ENCODE results near the gene OTX2.

OTX2 gene

DNA sequence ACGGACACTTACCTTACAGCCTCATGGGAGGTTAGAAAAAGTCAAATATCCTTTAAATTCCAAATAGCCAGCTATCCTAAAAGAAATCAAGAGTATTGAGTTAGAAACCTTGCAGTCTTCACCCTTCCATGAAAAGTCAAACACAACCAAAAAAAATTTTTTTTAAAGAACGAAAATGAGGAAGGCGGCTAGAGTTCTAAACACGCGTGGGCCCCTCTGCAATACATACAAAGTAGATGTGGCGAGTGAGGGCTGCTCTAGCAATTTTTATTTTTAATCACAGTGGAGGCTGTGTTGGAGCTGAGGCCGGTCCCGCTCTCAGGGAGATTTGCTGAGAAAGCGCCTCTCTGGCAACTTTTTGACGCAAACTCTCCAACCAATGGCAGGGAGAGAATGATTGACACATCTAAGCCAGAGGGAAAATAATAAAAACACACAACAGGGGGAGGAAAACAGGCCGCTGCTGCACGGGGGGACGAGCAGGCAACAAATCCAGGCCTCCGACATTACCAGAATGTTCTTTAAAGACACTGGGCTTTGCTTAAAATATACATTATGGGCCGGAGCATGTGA, at the start of gene OTX2:
OTX2 (minus strand) TSS at position 333 of the 573 bp plus-strand sequence. CDS start 5,023 bp downstream, outside the sequence.
- Histone ChIP-seq H2AFZ (ENCODE audit: low read depth, low read length) (peak within 1 kb of the TSS; percentile 24), H3K4me3 (ENCODE audit: low read length) (no peak within 1 kb of the TSS), H3K27me3 (ENCODE audit: insufficient read depth, low read length) (peaks cover 97% of the 10 kb centered on the region), H3K36me3 (ENCODE audit: insufficient read depth, low read length) (no peaks in the 10 kb centered on the region), H3K4me1 (ENCODE audit: insufficient read depth, low read length) (no peaks in the 10 kb centered on the region), H3K9me3 (ENCODE audit: low read length) (no peaks in the 10 kb centered on the region)

DNA sequence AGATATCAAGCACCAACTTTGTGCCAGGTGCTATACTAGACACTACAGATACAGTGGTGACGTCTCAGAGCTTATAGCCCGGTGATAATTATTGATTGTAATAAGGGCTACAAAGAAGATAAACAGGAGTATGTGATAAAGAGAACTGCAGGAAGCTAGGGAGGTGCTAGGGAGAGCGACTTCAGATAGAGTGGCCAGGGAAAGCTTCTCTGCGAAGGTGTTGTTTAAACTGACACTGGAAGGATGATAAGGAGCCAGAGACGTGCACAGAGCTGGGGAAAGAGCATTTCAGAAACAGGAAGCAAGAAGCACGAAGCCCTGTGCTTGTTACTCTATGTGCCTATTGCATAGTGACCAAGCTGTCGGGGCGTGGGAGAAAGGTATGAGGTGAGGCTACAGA, 48.1 kb upstream of the OTX2 start:
- H2AFZ ChIP-seq (ENCODE audit: low read depth, low read length) = no peak overlapping the region
- H3K4me3 ChIP-seq (ENCODE audit: low read length) = no peak overlapping the region
- H3K9me3 ChIP-seq (ENCODE audit: low read length) = no peaks in the 10 kb centered on the region
- no peaks in the 10 kb centered on the region for H3K36me3 ChIP-seq (ENCODE audit: insufficient read depth, low read length)
- H3K4me1 ChIP-seq (ENCODE audit: insufficient read depth, low read length) = peaks cover 21% of the 10 kb centered on the region
- peaks cover 4% of the 10 kb centered on the region for H3K27me3 ChIP-seq (ENCODE audit: insufficient read depth, low read length)

DNA sequence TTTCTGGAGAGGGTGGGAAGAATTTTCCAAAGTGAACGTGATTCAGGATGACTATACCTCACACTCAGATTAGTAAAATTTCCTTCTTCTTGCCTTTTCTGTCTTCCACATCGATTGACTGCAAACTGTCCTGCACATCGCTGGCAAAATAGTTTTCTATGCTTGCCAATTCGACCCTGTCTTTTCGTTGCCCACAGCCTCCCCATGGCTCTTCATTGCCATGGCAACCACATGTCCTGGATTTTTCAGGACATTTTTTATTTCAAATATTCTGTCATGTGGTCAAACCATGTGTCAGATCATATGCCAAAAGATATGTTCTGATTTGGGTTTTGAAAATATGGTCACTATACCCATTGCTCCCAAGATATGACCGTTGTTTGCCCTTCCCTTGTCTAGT, 46.9 kb upstream of the OTX2 start:
- Histone ChIP-seq H3K36me3 (ENCODE audit: insufficient read depth, low read length) (no peaks in the 10 kb centered on the region), H3K4me1 (ENCODE audit: insufficient read depth, low read length) (peaks cover 21% of the 10 kb centered on the region), H3K4me3 (ENCODE audit: low read length) (no peak overlapping the region), H2AFZ (ENCODE audit: low read depth, low read length) (no peak overlapping the region), H3K27me3 (ENCODE audit: insufficient read depth, low read length) (peaks cover under 1% of the 10 kb centered on the region), H3K9me3 (ENCODE audit: low read length) (no peaks in the 10 kb centered on the region)

GRCh38 chr14:56855891-56856461, 45.7 kb upstream of the OTX2 start:
- Histone ChIP-seq H3K36me3 (ENCODE audit: insufficient read depth, low read length) (no peaks in the 10 kb centered on the region), H3K9me3 (ENCODE audit: low read length) (no peaks in the 10 kb centered on the region), H3K4me3 (ENCODE audit: low read length) (peak overlapping the region; percentile 39), H3K27me3 (ENCODE audit: insufficient read depth, low read length) (no peaks in the 10 kb centered on the region), H2AFZ (ENCODE audit: low read depth, low read length) (peak overlapping the region; percentile 23), H3K4me1 (ENCODE audit: insufficient read depth, low read length) (peaks cover 21% of the 10 kb centered on the region)

GRCh38 chr14:56854325-56854724, 44.0 kb upstream of the OTX2 start:
- Histone ChIP-seq H3K4me3 (ENCODE audit: low read length) (no peak overlapping the region), H3K27me3 (ENCODE audit: insufficient read depth, low read length) (no peaks in the 10 kb centered on the region), H3K4me1 (ENCODE audit: insufficient read depth, low read length) (peaks cover 21% of the 10 kb centered on the region)

DNA sequence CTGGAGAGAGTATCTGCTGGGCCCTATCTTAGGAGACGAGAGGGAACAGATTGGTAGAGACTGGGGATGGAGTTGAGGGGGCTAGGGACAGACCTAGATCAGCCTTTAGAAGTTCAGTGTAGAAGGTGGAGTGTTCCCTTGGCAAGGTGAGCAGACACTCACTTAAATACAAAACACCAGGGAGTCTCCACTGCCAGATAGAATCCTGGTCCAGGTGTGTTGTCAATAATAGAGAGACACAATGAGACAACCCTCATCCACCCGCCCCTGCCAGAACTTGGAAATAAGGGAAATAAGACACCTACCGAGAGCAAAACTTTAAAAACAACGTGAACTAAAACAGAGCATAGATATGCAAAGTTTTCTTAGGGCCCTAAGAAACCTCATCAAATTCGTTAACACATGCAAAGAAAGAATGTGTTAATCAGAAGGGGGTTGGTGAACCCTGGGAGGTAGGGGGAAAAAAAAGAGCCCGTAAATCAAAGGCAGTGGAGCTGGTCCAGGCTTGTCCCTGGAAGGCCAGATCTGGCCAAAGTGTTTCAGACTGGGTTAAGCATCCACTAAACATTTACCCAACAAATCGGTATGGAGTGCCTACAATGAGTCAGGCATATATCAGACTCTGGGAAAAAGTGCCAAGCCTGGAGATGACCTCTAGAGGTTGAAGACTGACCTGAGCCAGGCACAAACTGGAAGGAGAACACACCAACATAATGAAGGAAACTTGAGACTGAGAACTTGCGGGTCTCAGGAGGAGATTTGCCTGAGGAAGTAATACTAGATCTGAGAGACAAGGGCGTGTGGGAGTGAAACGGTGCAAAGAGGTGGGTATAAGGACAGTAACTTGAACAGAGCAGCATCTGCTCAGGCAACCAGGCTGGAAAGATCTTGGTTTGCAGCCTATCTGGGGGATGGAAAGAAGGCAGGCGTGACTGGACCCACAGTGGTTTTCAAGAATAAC, 37.0 kb upstream of the OTX2 start:
- no peak overlapping the region for H3K4me3 ChIP-seq (ENCODE audit: low read length)
- H2AFZ ChIP-seq (ENCODE audit: low read depth, low read length) = no peak overlapping the region
- no peaks in the 10 kb centered on the region for H3K36me3 ChIP-seq (ENCODE audit: insufficient read depth, low read length)
- peaks cover 2% of the 10 kb centered on the region for H3K9me3 ChIP-seq (ENCODE audit: low read length)
- peaks cover 28% of the 10 kb centered on the region for H3K27me3 ChIP-seq (ENCODE audit: insufficient read depth, low read length)
- no peaks in the 10 kb centered on the region for H3K4me1 ChIP-seq (ENCODE audit: insufficient read depth, low read length)

More at GRCh38 chr14:56854325-56854724, 44.0 kb upstream of the OTX2 start:
- Histone ChIP-seq H3K36me3 (ENCODE audit: insufficient read depth, low read length) (no peaks in the 10 kb centered on the region), H2AFZ (ENCODE audit: low read depth, low read length) (no peak overlapping the region), H3K9me3 (ENCODE audit: low read length) (no peaks in the 10 kb centered on the region)

DNA sequence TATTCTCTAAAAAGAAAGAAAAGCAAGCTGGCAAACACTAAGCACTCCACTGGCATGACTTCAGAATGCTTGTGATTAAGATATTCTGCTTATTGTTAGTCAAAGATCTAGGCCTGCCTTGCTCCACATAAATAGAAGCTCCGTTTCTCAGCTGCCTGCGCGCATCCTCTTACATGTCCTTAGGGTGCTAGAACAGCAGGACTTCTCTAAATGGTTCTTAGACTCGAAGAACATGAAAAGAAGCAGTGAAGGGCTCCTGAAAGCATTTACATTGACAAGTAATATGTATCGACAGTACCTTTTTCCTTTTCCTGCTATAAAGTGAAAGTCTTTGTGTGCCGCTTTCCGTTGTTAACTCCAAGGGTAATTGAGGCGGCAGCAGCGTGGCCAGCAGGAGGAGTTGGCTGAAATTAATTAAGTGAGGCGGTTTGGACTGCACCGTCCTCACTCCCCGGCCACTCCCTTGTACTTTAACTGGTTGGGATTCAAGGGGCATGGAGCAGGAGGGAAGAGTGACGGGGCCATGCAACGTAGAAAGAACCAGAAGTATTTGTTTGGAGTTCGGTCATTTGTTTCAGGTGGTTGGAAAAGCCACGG, 34.2 kb upstream of the OTX2 start:
- no peaks in the 10 kb centered on the region for H3K36me3 ChIP-seq (ENCODE audit: insufficient read depth, low read length)
- no peak overlapping the region for H3K4me3 ChIP-seq (ENCODE audit: low read length)
- H3K4me1 ChIP-seq (ENCODE audit: insufficient read depth, low read length) = no peaks in the 10 kb centered on the region
- peaks cover 2% of the 10 kb centered on the region for H3K9me3 ChIP-seq (ENCODE audit: low read length)
- H3K27me3 ChIP-seq (ENCODE audit: insufficient read depth, low read length) = peaks cover 28% of the 10 kb centered on the region
- H2AFZ ChIP-seq (ENCODE audit: low read depth, low read length) = no peak overlapping the region

- no peaks in the 10 kb centered on the region for H3K4me1 ChIP-seq (ENCODE audit: insufficient read depth, low read length)
- H3K36me3 ChIP-seq (ENCODE audit: insufficient read depth, low read length) = no peaks in the 10 kb centered on the region
- H3K27me3 ChIP-seq (ENCODE audit: insufficient read depth, low read length) = peaks cover 19% of the 10 kb centered on the region
- no peak overlapping the region for H2AFZ ChIP-seq (ENCODE audit: low read depth, low read length)
- no peak overlapping the region for H3K4me3 ChIP-seq (ENCODE audit: low read length)
- H3K9me3 ChIP-seq (ENCODE audit: low read length) = peaks cover 2% of the 10 kb centered on the region
Measured at GRCh38 chr14:56841611-56842010, 31.3 kb upstream of the OTX2 start.

- no peaks in the 10 kb centered on the region for H3K36me3 ChIP-seq (ENCODE audit: insufficient read depth, low read length)
- H2AFZ ChIP-seq (ENCODE audit: low read depth, low read length) = no peak overlapping the region
- H3K27me3 ChIP-seq (ENCODE audit: insufficient read depth, low read length) = peaks cover 13% of the 10 kb centered on the region
- H3K4me3 ChIP-seq (ENCODE audit: low read length) = no peak overlapping the region
- peaks cover 2% of the 10 kb centered on the region for H3K9me3 ChIP-seq (ENCODE audit: low read length)
- no peaks in the 10 kb centered on the region for H3K4me1 ChIP-seq (ENCODE audit: insufficient read depth, low read length)
Measured at GRCh38 chr14:56840221-56840620, 29.9 kb upstream of the OTX2 start.

DNA sequence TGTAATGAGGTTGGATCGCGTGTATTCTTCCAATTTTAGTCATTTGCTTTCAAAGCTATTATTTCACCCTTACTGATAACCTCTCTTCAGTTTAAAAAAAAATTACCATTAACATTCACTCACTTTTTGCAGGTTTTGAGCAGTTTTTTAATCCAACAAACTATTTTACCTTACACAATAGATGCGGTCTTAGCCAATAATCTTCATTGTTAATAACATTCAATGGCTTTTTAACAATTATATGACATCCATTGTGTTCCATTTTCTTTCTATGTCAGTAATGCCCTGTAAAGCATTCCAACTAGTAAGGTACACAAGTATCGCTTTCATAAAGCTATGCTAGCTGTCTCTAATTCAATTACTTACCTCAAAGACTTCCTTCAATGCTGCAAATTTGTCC, 18.9 kb upstream of the OTX2 start:
- no peaks in the 10 kb centered on the region for H3K4me1 ChIP-seq (ENCODE audit: insufficient read depth, low read length)
- H3K9me3 ChIP-seq (ENCODE audit: low read length) = no peaks in the 10 kb centered on the region
- H3K4me3 ChIP-seq (ENCODE audit: low read length) = no peak overlapping the region
- no peak overlapping the region for H2AFZ ChIP-seq (ENCODE audit: low read depth, low read length)
- H3K36me3 ChIP-seq (ENCODE audit: insufficient read depth, low read length) = no peaks in the 10 kb centered on the region
- H3K27me3 ChIP-seq (ENCODE audit: insufficient read depth, low read length) = peaks cover 15% of the 10 kb centered on the region

DNA sequence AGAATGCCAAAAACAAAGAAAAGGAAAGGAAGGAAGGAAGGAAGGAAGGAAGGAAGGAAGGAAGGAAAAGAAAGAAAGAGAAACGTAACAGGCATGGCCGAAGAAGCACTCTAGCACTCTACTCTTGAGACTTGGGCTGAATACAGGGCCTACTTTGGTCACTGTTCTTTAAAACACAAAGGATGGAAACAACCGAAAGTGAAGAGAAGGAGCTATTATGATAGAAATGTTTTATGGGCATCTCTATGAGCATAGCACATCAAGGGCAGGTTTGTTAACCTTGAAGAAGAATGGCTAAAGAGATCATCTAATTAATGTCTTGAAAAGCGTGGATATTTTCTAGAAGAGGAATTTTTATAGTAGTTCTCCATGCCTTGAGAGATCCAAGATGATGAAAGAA, 15.9 kb upstream of the OTX2 start:
- Histone ChIP-seq H2AFZ (ENCODE audit: low read depth, low read length) (no peak overlapping the region), H3K9me3 (ENCODE audit: low read length) (no peaks in the 10 kb centered on the region), H3K4me3 (ENCODE audit: low read length) (no peak overlapping the region), H3K27me3 (ENCODE audit: insufficient read depth, low read length) (peaks cover 24% of the 10 kb centered on the region), H3K36me3 (ENCODE audit: insufficient read depth, low read length) (no peaks in the 10 kb centered on the region), H3K4me1 (ENCODE audit: insufficient read depth, low read length) (no peaks in the 10 kb centered on the region)

- H2AFZ ChIP-seq (ENCODE audit: low read depth, low read length) = no peak overlapping the region
- H3K27me3 ChIP-seq (ENCODE audit: insufficient read depth, low read length) = peaks cover 58% of the 10 kb centered on the region
- no peak overlapping the region for H3K4me3 ChIP-seq (ENCODE audit: low read length)
- H3K36me3 ChIP-seq (ENCODE audit: insufficient read depth, low read length) = no peaks in the 10 kb centered on the region
- H3K9me3 ChIP-seq (ENCODE audit: low read length) = no peaks in the 10 kb centered on the region
- H3K4me1 ChIP-seq (ENCODE audit: insufficient read depth, low read length) = no peaks in the 10 kb centered on the region
Measured at GRCh38 chr14:56821805-56822610, 11.7 kb upstream of the OTX2 start.
